Stimulated activated CD4-positive, alpha-beta T cell treated with anti-CD3 and anti-CD28 coated beads, Interleukin-2, amount 100 ng/mL, for 48 hours (primary cell): ENCODE measurements around the gene PIM3.

Experiments used
- DNase-seq, 2 donors: peaks; one replicate each; pipeline ENCODE4 v3.0.0-alpha.2; 2020

The PIM3 gene

GRCh38 chr22:50008151-50009040, 47.8 kb downstream of the PIM3 start:
- DNase-seq: no peak

- DNase-seq: no peak
These were observed 48.7 kb downstream of the PIM3 start for GRCh38 chr22:50009251-50009650.

DNA sequence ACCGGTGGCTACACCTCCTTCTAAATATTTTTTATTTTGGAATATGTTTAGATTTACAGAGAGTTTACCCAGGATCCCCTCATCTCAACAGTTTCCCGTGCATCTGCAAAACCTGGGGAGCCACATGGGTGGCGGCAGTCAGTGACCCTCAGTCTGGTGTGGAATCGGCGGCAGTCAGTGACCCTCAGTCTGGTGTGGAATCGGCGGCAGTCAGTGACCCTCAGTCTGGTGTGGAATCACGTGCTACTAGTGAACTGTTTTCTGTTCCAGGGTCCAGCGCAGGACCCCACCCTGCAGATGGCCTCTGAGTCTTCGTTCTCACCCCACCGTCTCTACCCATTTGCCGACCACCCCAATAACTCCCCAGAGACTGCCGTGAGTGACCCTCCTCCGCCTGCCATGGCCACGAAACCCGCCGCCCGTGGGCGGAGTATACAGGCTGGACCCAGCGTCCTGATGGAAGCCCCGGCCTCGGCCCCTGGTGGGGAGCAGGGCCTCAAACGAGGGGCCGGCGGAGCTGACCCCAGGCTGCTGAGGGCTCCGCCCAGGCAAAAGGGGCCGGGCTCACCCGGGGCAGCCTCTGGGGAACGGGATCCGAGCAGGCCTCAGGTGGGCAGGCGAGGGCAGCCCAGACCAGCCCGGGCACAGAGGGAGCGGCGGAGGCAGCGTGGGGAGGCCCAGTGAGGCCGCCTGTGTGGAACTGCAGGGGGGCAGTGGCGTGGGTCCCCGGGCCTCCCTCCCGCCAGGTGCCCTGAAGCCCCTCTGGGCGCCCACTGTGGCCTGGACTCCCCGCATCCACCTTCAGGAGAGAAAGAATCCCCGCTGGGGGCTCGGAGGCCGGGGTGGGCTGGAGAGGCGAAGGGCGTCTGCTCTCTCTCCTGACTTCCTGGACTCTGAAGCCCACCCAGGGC, 49.4 kb downstream of the PIM3 start:
- DNase-seq: no peak

DNA sequence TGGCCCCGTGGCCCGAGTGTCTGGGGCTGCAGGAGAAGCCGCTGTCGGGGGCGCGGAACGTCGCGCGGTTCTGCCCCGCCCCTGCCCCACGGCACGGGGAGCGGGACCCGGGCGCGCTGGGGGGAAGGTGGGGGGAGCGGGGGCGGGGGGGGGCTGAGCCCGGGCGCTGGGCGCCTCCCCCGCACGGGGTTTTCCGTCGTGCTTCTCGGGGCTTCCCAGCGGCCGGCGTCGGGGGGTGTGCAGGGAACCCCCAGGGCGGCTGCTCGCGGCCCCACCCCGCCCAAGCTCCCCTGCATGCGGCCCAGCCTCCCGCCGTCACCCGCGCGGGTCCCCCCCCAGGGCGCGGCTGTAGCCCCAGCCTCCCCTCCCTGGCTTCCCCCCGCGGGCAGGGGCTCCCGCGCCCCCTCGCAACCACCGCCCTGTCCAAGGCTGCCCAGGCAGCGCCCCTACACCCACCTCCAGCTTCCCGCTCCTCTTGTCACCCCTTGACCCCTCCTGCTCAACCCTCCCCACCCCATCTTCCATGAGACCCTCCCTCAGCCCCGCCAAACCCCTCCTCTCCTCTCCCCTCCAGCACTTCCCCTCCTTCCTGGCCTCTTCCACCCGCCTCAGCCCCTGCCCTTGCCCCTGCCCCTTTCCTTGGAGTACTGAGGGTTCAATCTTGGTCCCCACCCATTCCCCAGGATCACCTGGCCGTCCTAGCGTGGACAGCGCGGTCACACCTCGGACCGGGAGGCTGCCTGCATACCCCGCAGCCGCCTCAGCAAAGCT, 50.3 kb downstream of the PIM3 start:
- DNase-seq: no peak

DNA sequence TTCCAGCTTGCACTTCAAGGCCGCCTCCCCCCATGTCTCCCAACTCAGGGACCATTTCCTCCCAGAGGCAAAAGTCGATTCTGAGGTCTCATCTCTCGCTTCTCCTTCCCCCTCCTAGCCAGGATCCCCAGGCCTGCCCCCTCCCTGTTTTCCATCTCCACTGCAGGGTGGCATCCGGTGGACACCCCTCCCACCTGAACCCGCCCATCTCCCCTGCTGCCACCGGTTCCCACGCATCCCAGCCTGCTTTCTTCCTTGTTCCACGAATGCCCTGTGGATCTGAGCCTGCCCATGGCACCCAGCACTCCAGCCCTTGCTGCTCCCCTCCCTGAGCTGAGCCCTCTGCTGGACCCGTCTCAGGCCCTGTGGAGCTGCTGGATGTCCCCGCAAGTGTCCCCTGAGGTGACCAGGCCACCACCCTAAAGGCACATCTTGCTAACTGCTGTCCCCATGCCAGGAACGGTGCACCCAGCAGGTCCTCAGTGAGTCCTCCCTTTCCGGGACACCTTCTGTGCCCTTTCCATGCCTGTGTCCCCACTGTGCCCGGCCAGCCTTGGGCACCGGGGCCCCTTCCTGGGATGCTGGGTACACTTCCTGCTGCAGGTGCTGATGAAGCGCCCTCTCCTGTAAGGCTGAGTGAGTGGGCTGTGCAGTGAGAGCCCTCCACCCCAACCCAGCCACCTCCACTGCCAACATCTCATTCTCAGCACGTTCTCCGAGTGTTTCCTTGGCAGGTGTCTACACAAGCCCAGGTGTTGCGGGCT, 51.1 kb downstream of the PIM3 start:
- DNase-seq: no peak

DNA sequence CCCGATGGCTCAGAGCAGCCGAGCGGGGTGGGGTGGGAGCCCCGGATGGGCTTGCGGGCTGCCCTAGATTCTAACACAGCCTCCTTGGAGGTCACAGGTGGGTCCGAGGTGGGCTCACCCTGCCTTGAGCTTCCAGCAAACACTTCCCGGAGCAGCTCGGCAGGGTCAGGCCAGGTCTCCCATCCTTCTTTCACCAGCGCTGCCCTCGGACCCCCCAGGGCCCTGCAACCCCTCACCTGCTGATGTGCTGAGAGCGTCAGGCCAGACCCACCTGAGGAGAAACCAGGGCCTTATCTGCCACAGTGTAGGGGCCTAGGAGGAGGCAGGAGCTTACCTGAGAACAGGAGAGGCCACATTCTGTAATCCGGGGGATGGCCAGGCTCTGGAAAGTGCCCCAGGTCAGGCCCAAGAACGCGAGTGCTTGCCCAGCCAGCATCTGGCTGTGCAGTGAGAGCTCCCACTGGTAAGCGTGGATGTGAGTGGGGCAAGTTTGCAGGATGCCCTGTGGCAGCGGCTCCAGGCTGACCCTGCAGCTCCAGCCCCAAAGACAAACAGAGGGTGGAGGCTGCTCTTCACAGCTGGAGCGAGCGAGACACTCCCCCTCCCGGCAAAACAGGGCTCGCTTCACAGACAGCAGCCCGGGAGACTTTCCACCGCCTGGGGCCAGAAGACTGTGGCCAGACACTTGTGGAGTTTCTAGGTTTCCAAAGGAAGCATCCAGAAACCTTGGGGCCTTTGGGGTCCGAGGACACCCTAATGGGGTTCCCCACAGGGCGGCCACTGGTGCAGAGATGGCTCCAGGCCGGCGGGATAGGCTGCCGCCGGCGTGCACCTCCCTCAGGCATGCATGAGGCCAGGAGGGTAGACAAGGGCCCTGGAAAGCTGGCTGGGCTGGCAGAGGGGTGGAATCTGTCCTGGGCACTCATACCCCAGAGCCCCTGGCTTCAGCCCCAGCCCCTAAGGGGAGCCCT, 51.9 kb downstream of the PIM3 start, which contains the start of gene IL17REL:
Gene IL17REL (minus strand): TSS at position 555 of the 971 bp plus-strand sequence. CDS start 119 bp downstream, at position 436.
- DNase-seq: no peak
